Globus pallidus (tissue), 1 donor: ENCODE data around the gene HK1.
"Not testable (repeated sequence)": the region's sequence is repeated elsewhere in the genome, so short reads cannot be mapped to it uniquely, and the experiment has no call there.

Source experiments
- DNase-seq: peaks from one replicate; pipeline ENCODE4 v3.0.0-alpha.2; 2015; ENCODE audit warnings: low spot score

The HK1 gene

GRCh38 chr10:69328380-69328735 is 50.1 kb downstream of the HK1 start:
- DNase-seq: no peak

- not testable (repeated sequence) for DNase-seq
Measured at GRCh38 chr10:69328888-69329287, 50.6 kb downstream of the HK1 start.

DNA sequence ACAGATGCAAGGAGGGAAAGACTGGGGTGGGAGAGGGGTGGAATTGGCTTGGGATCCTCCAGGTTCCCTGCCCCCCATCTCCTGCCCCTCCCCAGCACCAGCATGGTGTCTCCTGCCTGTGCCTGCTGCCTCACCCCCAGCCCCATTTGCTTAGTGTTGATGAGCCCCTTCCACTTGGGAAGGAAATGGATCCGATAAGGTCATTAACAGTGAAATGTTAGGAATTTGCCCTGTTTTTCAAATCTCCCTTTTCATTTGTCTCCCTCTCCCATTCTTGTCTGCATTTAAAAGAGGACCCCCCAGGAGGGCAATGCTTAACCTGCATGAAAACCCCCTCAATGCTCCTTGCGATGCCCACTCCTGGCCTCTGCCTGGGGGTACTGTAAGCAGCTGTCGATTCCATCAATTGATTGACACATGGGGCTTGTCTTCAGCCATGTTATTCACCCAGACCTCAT is 51.5 kb downstream of the HK1 start:
- DNase-seq: no peak

- no peak for DNase-seq
Measured at GRCh38 chr10:69331161-69331560, 52.9 kb downstream of the HK1 start.

DNA sequence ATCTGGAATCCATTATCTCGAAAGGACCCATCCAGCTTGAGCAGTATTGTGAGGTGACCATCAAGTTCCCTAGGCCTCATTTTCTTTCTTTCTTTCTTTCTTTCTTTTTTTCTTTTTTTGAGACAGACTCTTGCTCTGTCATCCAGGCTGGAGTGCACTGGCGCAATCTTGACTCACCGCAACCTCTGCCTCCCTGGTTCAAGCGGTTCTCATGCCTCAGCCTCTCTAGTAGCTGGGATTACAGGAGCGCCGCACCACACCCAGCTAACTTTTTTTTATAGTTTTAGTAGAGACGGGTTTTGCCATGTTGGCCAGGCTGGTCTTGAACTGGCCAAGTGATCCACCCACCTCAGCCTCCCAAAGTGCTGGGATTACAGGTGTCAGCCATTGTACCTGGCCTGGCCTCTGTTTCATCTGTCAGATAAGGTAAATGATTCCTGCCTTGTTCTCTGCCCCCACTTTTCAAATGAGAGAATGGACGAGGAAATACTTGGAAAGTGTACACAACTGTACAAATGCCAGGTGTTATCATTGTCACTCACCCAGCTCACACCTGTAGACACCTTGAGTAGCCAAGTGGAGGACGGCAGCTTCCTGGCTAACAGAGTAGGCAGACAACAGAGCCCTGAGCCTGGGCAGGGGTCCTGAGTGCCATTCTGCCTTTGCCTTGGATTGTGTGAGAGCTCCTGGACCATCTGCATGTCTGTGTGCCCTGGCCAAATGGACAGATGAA is 54.1 kb downstream of the HK1 start:
- no peak for DNase-seq

GRCh38 chr10:69333205-69333604 is 54.9 kb downstream of the HK1 start:
- DNase-seq: no peak

GRCh38 chr10:69333865-69334301 is 55.6 kb downstream of the HK1 start:
- DNase-seq: not testable (repeated sequence)

GRCh38 chr10:69334302-69335062 is 56.2 kb downstream of the HK1 start:
- no peak for DNase-seq

- DNase-seq: peak; percentile 58
Measured at GRCh38 chr10:69335063-69335587, 56.8 kb downstream of the HK1 start.

DNA sequence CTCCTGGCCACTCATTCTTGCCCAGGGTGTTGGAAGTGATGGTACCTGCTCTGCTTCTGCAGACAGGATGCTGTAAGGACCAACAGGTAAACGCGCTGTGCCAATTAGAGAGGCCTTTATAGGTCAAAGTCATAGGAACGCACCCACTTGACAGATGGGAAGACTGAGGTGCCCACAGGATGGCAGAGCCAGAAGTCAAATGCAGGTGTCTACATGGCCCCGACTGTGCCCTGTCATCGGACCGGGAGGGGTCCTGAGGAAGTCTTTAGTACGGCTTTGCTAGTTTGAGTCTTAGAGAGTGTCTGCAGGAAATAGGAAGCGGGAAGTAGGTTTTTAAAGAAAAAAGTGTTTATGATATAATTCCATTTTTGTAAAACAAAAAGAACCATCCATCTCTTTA is 57.3 kb downstream of the HK1 start:
- no peak for DNase-seq

GRCh38 chr10:69336952-69337295 is 58.6 kb downstream of the HK1 start:
- no peak for DNase-seq

GRCh38 chr10:69337296-69338132 is 59.2 kb downstream of the HK1 start:
- no peak for DNase-seq

GRCh38 chr10:69338133-69338456 is 59.8 kb downstream of the HK1 start:
- DNase-seq: no peak

- no peak for DNase-seq
Measured at GRCh38 chr10:69338547-69339450, 60.5 kb downstream of the HK1 start.

DNA sequence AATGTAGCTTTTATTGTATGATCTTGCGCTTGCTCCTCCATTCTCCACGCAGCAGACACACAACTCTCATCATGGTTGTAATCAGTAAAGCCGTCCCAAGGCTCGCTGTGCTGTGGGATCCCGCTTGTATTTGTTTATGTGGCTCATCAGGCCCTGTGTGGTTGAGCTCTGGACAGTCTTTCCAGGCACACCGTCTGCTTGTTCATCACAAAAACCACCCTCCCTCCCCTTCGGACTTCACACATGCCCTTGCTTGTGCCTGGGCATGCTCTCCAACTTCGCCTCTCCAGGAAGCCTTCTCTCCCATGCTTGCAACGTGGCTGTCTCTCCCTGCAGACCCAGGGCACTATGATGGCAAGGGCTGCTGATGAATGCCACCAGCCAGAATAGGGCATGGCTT is 62.4 kb downstream of the HK1 start:
- DNase-seq: no peak

DNA sequence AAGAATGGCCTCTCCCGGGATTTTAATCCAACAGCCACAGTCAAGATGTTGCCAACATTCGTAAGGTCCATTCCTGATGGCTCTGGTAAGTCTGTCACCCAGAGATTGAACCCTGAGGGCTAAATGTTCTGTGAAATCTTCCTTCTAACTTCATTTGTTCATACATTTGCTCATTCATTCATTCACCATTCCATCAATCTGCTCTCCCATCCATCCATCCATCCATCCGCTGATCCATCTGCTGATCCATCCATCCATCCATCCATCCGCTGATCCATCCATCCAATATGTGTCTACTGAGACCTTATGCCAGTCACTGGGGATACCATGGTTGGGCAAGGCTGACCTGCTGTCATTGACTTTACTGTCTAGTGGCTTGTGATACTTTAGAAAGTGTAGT is 65.6 kb downstream of the HK1 start:
- DNase-seq: no peak

- DNase-seq: no peak
Measured at GRCh38 chr10:69344591-69345252, 66.4 kb downstream of the HK1 start.

DNA sequence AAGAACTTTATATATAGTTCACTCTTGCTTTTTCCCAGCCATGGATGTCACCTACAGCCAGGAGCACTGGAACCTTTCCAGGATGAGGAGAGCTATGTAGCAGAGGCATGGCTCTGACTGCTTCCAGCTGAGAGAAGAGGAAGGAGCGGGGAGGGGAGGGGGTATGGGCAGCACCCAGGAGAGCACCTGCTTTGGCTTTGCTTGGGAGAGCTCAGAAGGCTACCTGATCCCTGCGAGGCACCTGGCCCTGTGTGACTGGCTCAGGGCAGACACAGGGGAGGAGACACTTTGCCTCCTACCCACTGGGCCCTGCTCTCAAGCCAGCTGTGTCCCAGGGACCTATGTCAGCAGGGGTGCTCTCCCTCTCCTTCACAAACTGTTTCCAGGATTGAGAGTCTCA is 67.1 kb downstream of the HK1 start:
- DNase-seq: no peak

DNA sequence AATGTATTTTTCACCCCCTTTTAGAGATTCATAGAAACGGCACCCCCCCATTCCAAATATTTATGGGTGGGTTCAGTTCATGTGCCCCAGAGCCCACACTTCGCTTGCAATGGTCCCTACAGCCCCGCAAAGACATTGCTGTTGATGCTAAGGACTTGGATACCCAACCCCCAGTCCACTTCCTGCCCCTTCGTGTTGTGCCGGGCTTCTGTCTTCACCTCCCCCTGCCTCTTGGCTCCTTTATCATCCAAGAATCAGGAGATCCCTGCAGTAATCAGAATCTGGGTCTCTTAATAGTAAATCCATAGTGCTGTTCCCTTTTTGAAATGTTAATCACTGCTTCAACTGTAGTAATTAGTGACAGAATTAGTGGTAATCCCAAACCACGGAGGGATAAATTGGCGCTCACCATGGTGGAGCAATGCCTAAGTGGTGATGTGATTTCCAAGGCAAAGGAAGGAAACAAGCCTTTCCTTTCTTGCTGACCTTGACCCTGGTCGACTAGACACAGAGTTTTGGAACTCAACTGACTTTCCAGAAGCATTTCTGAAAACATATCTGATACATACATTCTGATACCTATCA is 67.7 kb downstream of the HK1 start:
- DNase-seq: no peak

- no peak for DNase-seq
Measured at GRCh38 chr10:69346776-69347175, 68.5 kb downstream of the HK1 start.
